ENCODE data around the gene COL25A1.
"Not testable (repeated sequence)": the region's sequence is repeated elsewhere in the genome, so short reads cannot be mapped to it uniquely, and the experiment has no call there.

Gene COL25A1

DNA sequence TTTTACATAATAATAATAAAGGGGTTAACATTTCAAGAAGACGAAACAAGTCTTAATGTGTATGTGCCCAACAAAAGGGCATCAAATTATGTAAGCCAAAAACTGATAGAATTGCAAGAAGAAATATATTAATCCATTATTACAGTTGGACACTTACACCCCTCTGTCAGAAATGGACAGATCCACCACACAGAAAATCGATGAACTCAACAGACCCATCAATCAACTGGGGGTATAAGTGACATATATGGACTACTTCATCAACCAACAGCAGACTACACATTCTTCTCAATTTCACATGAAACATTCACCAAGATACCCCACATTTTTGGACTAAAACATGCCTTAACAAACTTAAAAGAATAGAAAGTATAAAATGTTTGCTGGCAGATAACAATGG, 183.8 kb downstream of the COL25A1 start:
- DNase-seq, result no peak

DNA sequence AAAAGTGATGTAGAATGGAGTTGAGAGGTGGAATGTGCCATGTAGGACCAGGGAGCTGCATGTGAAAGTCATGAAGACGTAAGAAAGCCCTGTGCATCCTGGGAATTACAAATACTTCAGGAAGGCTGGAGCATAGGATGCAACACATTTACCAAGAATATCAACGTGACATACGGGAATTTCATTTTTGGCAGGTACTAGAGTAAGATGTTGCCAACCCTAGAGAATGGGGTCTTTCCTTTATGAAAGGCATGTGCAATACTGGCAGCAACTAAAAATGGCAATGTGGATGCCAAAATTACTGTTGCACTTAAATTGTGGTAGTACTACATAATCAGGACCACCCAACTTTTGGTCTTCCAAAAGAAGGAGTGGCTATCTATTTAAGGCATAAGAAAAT, 188.0 kb downstream of the COL25A1 start:
- DNase-seq, result no peak

DNA sequence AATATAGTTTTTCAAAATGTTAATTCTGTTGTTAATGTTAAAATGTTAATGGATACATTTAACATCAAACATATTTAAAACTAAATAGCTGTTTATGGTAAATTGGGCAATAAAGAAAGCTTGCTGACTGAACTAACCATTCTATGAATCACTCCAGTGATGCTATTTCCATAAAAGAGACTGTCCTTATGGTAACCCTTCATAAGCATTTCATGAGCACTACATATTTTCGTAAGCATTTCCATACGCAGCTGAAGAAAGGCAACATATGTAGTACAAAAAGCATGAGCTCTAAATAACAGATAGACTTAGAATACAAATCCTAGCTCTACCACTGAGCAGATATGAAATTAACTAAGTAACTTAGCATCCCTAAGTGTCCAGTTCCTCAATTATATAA, 188.9 kb downstream of the COL25A1 start:
- no peak for DNase-seq

DNA sequence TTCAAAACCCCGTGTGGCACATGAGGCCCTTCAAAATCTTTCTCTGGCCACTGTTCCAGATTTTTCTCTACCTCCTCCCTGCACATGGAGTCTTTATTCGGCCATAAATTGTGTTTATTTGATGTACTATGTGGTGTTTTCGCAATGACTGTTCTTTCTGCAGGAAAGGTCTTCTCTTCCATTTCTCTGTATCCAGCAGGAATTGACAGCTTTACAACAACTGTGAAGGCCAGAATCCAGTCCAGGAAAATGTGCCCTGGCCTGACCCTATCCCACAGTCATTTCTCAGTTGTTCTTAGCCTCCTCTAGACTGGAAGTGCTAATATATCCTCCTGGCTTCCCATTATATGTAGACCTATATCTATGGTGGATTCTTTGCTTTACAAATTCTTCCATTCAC, 191.4 kb downstream of the COL25A1 start:
- no peak for DNase-seq

DNA sequence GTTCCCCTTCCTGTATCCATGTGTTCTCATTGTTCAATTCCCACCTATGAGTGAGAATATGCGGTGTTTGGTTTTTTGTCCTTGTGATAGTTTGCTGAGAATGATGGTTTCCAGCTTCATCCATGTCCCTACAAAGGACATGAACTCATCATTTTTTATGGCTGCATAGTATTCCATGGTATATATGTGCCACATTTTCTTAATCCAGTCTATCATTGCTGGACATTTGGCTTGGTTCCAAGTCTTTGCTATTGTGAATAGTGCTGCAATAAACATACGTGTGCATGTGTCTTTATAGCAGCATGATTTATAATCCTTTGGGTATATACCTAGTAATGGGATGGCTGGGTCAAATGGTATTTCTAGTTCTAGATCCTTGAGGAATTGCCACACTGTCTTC, 194.2 kb downstream of the COL25A1 start:
- DNase-seq, result not testable (repeated sequence)

DNA sequence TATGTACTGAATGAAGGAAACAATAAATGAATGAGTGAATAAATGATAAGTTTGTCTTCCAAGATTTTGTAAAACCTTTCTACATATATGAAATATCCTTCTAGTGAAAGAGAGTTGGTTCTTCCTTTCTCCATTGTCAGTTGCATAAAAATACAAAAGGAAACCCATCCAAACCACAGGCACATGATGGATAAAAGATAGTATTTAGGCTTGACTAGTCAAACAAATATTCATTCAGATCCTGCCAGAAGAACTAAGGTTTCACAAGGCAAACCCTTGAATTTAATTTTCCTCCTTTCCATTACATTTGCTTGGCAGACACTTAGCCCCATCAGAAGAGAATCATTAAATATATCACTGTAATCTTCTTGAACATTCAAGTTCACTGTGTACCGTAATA, 208.4 kb downstream of the COL25A1 start:
- DNase-seq, result no peak

DNA sequence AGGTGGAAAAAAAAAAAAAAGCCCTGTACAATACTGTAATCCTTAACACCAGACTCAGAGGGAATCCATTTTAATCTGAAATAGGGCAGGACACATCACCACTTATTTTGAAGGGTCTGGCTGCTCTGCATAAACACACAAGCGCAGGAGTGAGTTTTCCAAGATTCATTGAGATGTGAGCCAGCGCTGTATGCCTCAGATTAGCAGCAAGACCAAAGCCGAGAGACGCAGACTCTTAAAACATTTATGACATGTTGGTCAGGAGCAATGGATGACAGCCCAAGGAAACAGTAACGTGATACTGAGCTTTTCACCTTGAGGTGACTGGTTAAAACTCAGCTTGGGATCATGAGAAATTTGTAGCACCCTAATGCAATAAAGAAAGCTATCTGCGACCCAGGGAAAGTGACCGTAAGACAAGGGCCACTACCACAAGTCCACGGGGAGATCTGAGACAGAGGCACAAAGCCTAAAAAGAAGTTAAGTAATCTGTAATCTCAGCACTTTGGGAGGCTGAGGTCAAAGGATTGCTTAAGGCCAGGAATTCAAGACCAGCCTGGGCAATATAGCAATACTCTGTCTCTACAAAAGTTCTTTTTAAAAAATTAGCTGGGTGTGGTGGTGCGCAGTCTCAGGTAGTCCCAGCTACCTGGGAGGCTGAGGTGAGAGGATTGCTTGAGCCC, 210.6 kb downstream of the COL25A1 start:
- no peak for DNase-seq

DNA sequence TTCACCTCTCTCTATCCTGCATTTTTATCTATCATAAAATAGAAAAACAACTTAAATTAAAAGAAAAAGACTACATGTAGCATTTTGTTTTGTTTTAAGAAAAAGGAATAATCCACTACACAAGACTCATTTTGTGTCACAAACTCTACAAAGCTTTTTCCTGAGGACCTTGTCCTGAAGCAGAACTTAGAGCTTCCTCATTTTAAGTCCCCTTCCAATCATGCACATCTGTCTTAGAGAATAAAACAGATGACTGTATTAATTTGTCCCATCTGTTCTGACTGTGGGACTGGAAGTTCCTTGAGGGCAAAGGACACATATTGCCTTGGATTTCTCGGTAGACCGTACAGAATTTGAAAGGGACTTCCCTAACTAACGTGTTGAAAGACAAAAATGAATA, 218.5 kb downstream of the COL25A1 start:
- DNase-seq, result no peak

DNA sequence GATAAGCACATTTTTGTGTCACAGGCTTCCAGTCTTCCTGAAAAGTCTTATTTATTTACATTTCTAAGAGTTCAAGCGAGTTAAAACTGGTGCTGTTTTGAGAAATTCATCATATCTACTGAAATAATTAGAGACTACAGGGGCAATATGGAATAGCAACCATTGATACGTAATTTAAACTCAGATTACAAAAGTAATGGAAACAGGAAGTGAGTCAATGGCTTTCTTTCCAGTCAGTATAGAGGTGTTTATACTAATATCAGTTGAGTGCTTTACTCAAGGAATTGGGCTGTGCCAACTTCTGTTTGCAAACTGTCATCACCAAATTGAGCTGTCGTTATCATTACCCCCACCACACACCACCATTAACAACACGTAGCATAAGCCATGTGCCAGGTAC, 222.7 kb downstream of the COL25A1 start:
- no peak for DNase-seq

DNA sequence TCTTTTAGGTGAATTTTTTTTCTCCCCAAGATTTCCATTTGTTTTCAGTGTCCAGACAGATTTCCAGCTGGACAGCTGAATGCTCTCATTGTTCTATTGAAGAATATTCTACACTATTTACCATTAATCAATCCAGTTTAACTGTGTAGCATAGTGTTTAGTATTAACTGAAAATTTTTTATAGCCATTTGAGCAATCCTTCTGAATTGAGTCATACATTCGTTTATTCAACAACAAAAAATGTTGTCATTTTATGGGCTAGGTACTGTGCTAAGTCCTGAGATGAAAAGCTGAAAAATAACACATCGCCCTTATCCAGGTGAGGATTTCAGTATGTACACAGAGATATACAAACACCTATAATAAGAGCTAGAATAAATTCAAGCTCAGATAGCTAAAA, 223.3 kb downstream of the COL25A1 start:
- DNase-seq, result no peak

DNA sequence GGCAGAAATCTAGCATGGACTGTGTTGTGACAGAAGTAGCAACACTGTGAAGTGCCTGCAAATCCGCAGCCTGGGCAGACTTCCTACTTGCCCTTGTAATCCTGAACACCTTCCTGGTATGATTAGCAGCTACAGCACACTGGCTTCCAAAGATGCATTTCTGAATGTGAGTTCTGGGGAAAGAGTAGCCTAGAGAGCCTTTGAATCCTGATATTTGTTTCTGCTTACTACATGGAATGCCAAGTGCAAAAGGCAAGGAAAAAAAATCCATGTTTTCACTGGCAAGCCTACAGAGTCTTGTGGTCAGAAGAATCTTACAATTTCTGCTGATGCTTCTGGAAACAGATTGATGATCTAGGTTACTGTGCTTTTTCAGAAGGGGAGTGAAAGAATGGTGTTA, 223.7 kb downstream of the COL25A1 start:
- DNase-seq, result peak; percentile 12

DNA sequence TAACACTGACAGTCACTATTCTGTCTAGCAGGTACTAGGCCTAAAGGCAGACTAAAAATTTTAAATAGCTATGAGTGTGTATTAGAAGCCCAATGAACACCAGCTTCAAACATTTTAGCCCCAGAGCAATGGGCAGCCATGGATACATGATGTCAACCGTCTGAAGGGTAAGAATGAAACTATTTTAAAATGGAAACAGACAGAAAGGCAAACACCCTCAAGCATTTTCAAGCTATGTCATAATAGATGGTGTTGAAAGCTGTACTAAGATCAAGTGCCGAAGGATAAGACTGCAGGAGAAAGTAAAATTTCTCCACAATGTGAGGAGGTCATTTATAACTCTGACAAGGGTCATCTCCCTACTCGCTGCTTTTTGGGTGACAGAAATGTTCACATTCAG, 225.0 kb downstream of the COL25A1 start:
- DNase-seq, result no peak

DNA sequence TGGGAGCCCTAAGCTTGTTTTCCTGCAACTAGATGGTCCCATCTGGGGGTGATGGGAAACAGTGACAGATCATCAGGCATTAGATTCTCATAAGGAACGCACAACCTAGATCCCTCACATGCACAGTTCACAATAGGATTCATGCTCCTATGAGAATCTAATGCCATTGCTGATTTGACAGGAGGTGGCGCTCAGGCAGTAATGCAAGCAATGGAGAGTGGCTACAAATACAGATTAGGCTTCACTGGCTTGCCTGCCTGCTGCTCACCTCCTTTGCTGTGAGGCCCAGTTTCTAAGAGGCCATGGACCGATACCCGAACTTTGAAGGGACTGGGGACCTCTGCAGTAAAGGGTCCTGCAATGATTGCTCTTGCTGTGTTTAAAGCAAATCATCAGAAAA, 225.7 kb downstream of the COL25A1 start:
- DNase-seq, result not testable (repeated sequence)

DNA sequence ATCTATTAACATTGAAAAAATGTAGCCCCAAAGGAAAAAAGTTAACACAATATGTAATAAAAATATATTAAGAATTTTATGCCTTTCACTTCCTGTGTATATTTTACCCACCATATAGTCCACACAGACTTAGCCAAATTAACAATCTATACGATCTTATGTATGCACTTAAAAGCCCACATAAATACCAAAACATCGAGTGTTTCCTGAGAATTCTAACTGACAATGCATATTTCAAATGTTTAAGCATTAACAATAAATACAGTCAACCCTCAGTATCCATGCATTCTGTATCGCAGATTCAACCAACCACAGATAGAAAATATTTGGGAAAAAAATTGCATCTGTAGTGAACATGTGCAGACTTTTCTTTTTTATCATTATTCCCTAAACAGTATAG, 226.8 kb downstream of the COL25A1 start:
- DNase-seq, result no peak

DNA sequence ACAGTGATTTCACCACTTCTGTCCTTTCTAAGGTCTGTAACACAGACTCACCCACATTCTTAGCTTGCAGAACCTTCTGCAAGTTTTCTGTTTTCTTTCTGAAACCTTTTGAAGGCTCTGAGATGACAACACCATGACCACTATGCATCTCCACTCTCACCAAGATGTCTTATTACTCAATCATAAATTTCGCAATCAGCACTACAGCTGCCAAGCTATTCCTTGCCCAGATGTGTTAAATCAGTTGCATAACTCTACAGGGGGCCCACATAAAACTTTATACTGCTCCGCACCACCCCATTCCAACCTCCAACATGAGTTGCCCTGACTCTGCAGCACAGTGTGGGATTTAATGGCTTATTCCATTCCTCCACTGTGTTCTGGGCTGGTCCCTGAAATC, 229.9 kb downstream of the COL25A1 start:
- DNase-seq, result peak; percentile 42

DNA sequence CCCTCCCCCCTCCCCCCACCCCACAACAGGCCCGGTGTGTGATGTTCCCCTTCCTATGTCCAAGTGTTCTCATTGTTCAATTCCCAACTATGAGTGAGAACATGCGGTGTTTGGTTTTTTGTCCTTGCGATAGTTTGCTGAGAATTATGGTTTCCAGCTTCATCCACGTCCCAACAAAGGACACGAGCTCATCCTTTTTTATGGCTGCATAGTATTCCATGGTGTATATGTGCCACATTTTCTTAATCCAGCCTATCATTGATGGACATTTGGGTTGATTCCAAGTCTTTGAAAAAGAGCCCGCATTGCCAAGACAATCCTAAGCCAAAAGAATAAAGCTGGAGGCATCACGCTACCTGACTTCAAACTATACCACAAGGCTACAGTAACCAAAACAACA, 231.8 kb downstream of the COL25A1 start:
- not testable (repeated sequence) for DNase-seq

DNA sequence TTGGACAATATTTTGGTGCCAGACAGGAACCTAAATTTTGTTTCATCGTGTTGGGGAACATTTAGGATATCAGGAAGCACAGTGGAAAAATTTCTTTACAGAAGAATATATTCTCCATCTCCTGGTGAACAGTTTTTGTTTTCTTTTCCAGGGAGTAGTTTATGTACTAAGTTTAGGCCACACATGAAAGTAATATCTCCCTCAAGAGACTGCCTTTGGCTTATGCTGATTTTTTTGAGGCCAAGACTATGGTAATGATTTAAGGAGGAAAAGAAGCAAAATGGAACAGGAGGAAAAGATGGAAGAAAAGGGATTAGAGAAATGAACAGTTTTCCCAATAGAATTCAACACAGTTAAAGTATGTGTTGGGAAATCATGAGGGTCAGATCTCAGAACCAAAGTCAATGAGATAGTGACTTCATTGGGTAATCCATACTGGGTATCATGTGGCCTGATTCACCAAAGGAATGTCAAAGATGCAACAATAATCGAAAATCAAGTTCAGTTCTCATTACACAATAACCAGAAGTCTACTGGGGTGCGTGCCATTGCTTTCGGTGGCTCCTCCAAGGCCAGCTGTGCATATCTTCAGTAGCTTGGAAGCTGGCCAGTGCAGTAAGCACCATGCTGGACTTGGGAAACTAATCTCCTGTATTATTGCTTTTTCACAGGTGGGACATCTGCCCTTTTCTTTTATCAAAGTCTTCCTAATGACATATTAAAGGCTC, 234.8 kb downstream of the COL25A1 start:
- DNase-seq, result no peak

DNA sequence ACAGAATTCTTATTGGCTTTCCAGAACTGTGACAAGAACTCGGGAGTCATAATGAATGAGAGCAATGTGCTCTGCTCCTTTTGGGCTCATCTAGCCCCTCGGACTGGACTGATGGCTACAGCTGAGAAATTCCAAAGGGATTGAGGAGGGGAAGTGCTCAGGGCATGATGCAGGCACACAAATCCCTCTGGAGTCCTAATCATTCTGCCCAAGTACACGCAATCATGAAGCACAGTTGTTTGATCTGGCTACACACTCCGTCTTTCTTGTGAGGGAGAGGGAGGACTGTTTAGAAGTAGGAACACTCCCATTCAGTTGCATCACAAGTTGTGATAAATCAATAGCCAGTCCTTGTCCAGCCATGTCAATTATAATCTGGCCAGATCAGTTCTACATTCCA, 237.5 kb downstream of the COL25A1 start:
- no peak for DNase-seq

DNA sequence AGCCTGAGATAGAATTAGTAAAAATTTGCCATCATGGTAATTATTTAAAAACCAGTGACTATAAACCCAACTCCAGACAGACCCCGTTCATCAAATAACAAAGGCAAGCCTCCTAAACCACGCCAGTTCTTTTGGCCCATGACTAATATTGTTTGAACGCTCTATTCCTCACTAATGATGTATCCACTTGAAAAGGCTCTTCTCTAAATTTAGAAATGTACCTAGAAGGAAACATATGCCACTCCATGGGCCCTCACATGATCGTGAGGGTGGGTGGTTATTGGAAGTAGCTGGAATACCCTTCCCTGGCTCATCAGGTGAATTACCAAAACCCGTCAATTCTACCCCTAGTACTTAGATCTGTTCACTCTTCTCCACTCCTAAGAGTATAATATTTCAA, 249.2 kb downstream of the COL25A1 start:
- DNase-seq, result no peak

DNA sequence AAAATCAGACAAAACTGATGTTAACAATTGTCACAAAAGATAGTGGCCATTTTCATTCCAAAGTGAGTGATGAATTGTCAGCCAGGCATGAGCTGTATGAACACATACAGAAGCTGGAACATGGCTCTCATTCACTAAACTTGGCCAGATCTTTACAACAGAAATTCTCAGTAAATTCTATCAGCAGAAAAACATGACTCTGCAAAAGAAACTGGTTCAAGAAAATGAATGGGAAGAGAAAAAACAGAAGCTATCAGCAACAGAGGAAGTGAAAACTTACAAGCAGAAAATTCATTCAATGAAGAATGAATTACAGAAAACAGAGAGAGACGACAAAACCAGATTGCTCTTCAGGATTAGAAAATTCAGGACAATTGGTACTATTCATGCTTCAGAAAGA, 249.6 kb downstream of the COL25A1 start:
- no peak for DNase-seq

DNA sequence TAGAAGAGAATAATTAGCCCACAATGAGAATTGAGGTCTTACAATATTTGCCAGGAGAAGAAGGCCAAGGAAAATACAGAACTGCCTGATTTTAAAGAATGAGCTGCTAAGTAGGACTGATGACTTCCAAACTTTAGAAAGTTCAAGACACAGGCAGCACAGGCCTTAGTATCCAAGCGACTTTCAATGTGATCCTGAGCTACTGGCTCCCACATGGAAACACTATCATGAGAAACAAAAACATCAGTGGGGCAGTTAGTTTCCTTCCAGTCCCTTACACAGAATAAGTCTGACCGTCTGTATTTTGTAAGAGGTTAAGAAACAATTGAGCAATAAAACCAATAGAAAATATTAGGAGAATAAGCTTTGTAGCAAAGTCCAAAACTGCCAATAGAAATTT, 251.4 kb downstream of the COL25A1 start:
- DNase-seq, result no peak

DNA sequence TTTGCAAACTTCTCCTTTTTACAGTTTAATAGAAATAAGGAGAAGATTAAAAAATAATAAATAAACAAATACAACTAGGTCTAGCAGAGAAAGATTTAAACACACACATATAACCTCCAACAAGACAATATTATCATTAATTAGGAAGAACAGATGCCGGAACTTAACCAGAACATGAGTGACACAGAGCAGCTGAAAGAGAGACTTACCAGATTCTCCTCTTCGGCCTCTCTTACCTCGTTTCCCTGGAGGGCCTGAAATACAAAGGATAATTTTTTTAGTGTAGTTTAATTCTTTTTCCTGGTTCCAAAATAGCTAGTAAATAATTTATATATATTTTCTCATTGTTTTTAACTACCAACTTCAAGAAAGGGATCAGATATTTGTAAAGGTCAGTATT, 252.5 kb downstream of the COL25A1 start:
- DNase-seq, result no peak

DNA sequence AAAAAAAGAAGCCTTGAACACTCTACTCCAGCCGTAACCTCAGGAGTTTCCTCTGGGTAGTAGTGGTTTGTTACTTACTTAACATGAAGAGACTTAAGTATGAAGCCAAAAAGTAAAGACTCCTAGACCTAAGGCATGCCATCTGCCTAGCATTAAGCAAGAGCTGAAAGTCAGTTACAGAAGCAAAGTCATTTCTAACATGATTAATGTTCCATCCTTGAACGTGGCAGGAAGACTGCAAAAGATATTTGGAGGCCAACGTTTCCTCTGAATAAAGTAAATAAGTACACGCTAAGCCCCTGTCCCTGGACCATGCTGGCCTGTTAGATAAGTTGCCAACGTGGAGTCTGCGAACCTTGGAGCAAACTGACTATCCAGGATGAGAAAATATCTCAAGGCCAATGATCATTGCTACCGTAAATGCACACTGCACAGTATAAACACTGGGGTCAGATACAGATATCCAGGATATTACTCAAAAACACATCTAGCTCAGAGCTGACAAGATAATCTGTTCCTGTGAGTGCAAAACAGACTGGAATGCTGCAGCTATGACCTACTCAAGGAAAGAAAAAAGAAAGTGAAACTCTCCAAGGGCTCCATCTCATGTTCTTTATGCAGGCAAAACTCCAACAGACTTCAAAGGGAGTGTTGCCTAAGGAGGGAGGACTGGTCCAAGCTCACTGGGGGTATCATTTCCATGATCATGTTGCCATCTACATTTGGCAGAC, 255.8 kb downstream of the COL25A1 start:
- DNase-seq, result no peak

DNA sequence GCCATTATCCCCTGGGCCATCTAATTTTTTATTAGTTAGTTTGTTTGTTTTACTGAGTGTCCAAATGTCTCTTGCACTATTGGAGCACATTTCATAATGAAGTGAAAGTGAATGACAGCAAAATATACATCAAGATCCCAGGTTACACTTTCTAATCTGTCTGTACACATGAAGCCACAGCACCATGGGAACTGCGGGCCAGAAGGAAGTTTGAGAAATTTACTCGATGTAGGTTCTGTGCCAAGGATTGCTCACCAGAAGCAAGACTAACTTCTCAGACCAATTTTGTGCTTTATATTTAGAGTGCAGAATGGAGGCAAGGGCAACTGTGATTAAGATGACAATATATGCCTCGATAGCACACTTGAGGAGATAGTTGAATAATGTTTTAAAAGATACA, 258.0 kb downstream of the COL25A1 start:
- no peak for DNase-seq

Data from T1000 (cell line).